Mesenchymal stem cell (in vitro differentiated cells and primary cell): Measurements from ENCODE around the gene BCDIN3D.

Experiments used
- DNase-seq: peaks from one replicate; pipeline ENCODE4 v3.0.0-alpha.2; 2013
- H2AFZ ChIP-seq: one replicate; pipeline ENCODE4 v1.6.1; 2013; ENCODE audit warnings: low read depth, mild to moderate bottlenecking, control low read depth, inconsistent platforms, low read length, moderate library complexity
- H2AK5ac ChIP-seq: 2 replicates; pipeline ENCODE4 v1.6.1; 2013; ENCODE audit warnings: low read length, moderate library complexity, mild to moderate bottlenecking, inconsistent platforms; ENCODE audit not compliant: severe bottlenecking
- H2BK120ac ChIP-seq: one replicate; pipeline ENCODE4 v1.6.1; 2013; ENCODE audit warnings: low read depth, mild to moderate bottlenecking, inconsistent platforms, low read length, moderate library complexity
- H2BK12ac ChIP-seq, 2 experiments: one replicate each; pipeline ENCODE4 v1.6.1; 2013; ENCODE audit warnings: inconsistent platforms in 2 of 2, low read length in 2 of 2, mild to moderate bottlenecking in 2 of 2, moderate library complexity in 2 of 2, control low read depth in 1 of 2
- H2BK15ac ChIP-seq: one replicate; pipeline ENCODE4 v1.6.1; 2013; ENCODE audit warnings: mild to moderate bottlenecking, low read depth, inconsistent platforms; ENCODE audit not compliant: poor library complexity, severe bottlenecking
- H2BK5ac ChIP-seq: 2 replicates; pipeline ENCODE4 v1.6.1; 2013; ENCODE audit warnings: low read depth, mild to moderate bottlenecking, low read length, control low read depth, inconsistent platforms; ENCODE audit not compliant: poor library complexity, severe bottlenecking
- H3K14ac ChIP-seq, 2 experiments: one replicate each; pipeline ENCODE4 v1.6.1; 2013; ENCODE audit warnings: inconsistent platforms in 2 of 2, low read length in 2 of 2, control low read depth in 1 of 2, mild to moderate bottlenecking in 1 of 2, moderate library complexity in 1 of 2
- H3K18ac ChIP-seq, 2 experiments: one replicate each; pipeline ENCODE4 v1.6.1; 2013; ENCODE audit warnings: inconsistent platforms in 2 of 2, low read length in 2 of 2, control low read depth in 1 of 2, low read depth in 1 of 2, mild to moderate bottlenecking in 1 of 2
- H3K23ac ChIP-seq, 2 experiments: one replicate each; pipeline ENCODE4 v1.6.1; 2013; ENCODE audit warnings: inconsistent platforms in 2 of 2, low read length in 2 of 2, mild to moderate bottlenecking in 2 of 2, moderate library complexity in 2 of 2, control low read depth in 1 of 2
- H3K27ac ChIP-seq: 2 replicates; pipeline ENCODE4 v1.5.1; 2013; ENCODE audit warnings: mild to moderate bottlenecking, moderate library complexity, low read length, control low read depth, inconsistent platforms; ENCODE audit not compliant: poor library complexity, severe bottlenecking
- H3K27me3 ChIP-seq, 2 experiments: 2 replicates each; pipeline versions ENCODE4 v1.6.1 to v1.7.0; 2013; ENCODE audit warnings: low read length in 2 of 2, mild to moderate bottlenecking in 2 of 2, moderate library complexity in 2 of 2, control low read depth in 1 of 2, inconsistent platforms in 1 of 2; ENCODE audit not compliant: control insufficient read depth in 1 of 2, insufficient read depth in 1 of 2
- H3K36me3 ChIP-seq, 2 experiments: 2 replicates each; pipeline versions ENCODE4 v1.6.1 to v1.7.0; 2013; ENCODE audit warnings: low read length in 2 of 2, control low read depth in 1 of 2, inconsistent platforms in 1 of 2, low read depth in 1 of 2, mild to moderate bottlenecking in 1 of 2; ENCODE audit not compliant: insufficient read depth in 2 of 2, control insufficient read depth in 1 of 2
- H3K4ac ChIP-seq, 2 experiments: one replicate each; pipeline ENCODE4 v1.6.1; 2013; ENCODE audit warnings: inconsistent platforms in 2 of 2, low read length in 2 of 2, mild to moderate bottlenecking in 2 of 2, moderate library complexity in 2 of 2, control low read depth in 1 of 2, low read depth in 1 of 2
- H3K4me1 ChIP-seq: 2 replicates; pipeline ENCODE4 v1.6.1; 2013; ENCODE audit warnings: low read depth, low read length, control low read depth; ENCODE audit not compliant: control insufficient read depth, insufficient read depth
- H3K4me2 ChIP-seq: 2 replicates; pipeline ENCODE4 v1.6.1; 2013; ENCODE audit warnings: low read length, mild to moderate bottlenecking, inconsistent platforms; ENCODE audit not compliant: poor library complexity, severe bottlenecking
- H3K4me3 ChIP-seq, 2 experiments: 2 replicates each; pipeline versions ENCODE4 v1.5.1 to v1.7.0; 2013; ENCODE audit warnings: low read length in 2 of 2, mild to moderate bottlenecking in 2 of 2, control low read depth in 1 of 2, low read depth in 1 of 2; ENCODE audit not compliant: insufficient read depth in 1 of 2
- H3K79me1 ChIP-seq: replicated peaks from 2 replicates; pipeline ENCODE4 v1.6.1; 2013; ENCODE audit warnings: mild to moderate bottlenecking, control low read depth, low read length, inconsistent platforms; ENCODE audit not compliant: poor library complexity, severe bottlenecking
- H3K9ac ChIP-seq: 2 replicates; pipeline ENCODE4 v1.7.0; 2013; ENCODE audit warnings: mild to moderate bottlenecking, low read length, moderate library complexity
- H3K9me3 ChIP-seq: 2 replicates; pipeline ENCODE4 v1.7.0; 2013; ENCODE audit warnings: mild to moderate bottlenecking, low read length; ENCODE audit not compliant: control insufficient read depth
- H4K8ac ChIP-seq: one replicate; pipeline ENCODE4 v1.6.1; 2013; ENCODE audit warnings: inconsistent platforms, mild to moderate bottlenecking, low read length, moderate library complexity
- H4K91ac ChIP-seq: one replicate; pipeline ENCODE4 v1.6.1; 2013; ENCODE audit warnings: mild to moderate bottlenecking, low read length, inconsistent platforms
- WGBS: methylation state at CpG from one replicate; pipeline ENCODE4 v1.1.7; 2013; ENCODE audit warnings: mixed read lengths; 5-methylcytosine and 5-hydroxymethylcytosine counted together

Gene BCDIN3D

GRCh38 chr12:49887536-49888401 is 44.9 kb upstream of the BCDIN3D start:
- Histone ChIP-seq H2AK5ac (no peak overlapping the region), H2AFZ (no peak overlapping the region), H3K9me3 (no peaks in the 10 kb centered on the region), H3K14ac (no peak overlapping the region), H3K79me1 (no peaks in the 10 kb centered on the region), H2BK5ac (no peak overlapping the region), H2BK120ac (no peak overlapping the region), H3K9ac (no peak overlapping the region), H2BK15ac (no peak overlapping the region), H4K91ac (no peak overlapping the region), H3K36me3 (peaks cover 0 to 7% of the 10 kb centered on the region in 2 experiments), H3K4ac (no peak overlapping the region), H3K27ac (no peak overlapping the region), H3K23ac (no peak overlapping the region), H3K18ac (no peak overlapping the region), H3K4me2 (no peak overlapping the region), H4K8ac (no peak overlapping the region), H3K4me3 (no peak overlapping the region), H3K27me3 (peaks cover 8 to 93% of the 10 kb centered on the region in 2 experiments), H3K4me1 (peaks cover 4% of the 10 kb centered on the region), H2BK12ac (peak overlapping the region in 1 of 2 experiments; percentile 25)
- WGBS, result 74% methylated on average over 15 of the region's 15 CpGs
- no peak for DNase-seq

- Histone ChIP-seq H2BK15ac (no peak overlapping the region), H3K14ac (no peak overlapping the region), H4K91ac (no peak overlapping the region), H2AK5ac (no peak overlapping the region), H3K4me1 (peaks cover 4% of the 10 kb centered on the region), H3K4me2 (no peak overlapping the region), H2BK12ac (no peak overlapping the region), H3K4ac (no peak overlapping the region), H3K18ac (no peak overlapping the region), H3K27ac (no peak overlapping the region), H3K4me3 (no peak overlapping the region), H2AFZ (no peak overlapping the region), H3K79me1 (no peaks in the 10 kb centered on the region), H3K36me3 (peaks cover 0 to 7% of the 10 kb centered on the region in 2 experiments), H3K9ac (no peak overlapping the region), H2BK120ac (no peak overlapping the region), H2BK5ac (no peak overlapping the region), H4K8ac (no peak overlapping the region), H3K23ac (no peak overlapping the region), H3K9me3 (no peaks in the 10 kb centered on the region), H3K27me3 (peaks cover 8 to 93% of the 10 kb centered on the region in 2 experiments)
- 91% methylated on average over 5 of the region's 9 CpGs for WGBS
- no peak for DNase-seq
These were observed 44.2 kb upstream of the BCDIN3D start for GRCh38 chr12:49887091-49887490.

DNA sequence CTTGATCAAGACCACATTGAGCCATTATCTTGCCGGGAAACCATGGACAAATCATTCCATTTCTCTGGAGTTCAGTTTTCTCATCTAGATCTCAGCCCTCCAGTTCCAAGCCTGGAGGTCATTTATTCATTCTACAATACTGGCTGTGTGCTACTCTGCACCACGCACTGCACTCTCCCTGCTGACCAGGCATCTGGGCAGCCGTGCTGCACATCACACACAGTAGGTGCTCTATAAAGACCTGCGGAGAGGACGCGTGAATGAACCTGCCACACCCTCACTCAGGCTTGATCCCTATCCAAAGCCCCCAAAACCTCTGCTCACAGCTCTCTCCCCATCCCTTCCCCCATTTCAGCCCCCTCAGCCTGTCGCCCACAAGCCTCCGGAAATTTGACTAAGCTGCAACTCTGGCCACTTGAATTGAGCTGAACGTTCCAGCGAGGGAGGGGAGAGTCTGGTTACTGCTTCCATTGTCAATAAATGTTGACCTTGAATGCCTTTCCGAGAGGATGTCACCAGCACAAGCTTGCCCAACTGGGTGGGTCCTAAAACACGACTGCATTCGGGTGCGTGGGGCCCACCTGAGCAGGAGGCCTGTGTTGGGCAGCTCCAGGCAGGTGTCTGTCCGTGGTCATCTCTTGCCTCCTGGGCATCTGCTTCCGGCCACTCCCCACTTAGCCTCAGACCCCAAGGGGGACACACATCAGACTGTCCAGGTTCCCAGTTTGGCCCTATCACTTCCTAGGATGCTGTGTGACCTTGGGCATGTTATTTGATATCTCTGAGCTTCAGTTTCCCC is 43.0 kb upstream of the BCDIN3D start:
- H3K23ac ChIP-seq, result no peak overlapping the region
- no peak overlapping the region for H2BK120ac ChIP-seq
- no peak overlapping the region for H2AK5ac ChIP-seq
- 85% methylated on average over 15 of the region's 16 CpGs for WGBS
- DNase-seq, result no peak
- H3K36me3 ChIP-seq, result peaks cover 0 to 7% of the 10 kb centered on the region in 2 experiments
- H3K27ac ChIP-seq, result no peak overlapping the region
- H3K4me3 ChIP-seq, result no peak overlapping the region
- no peak overlapping the region for H3K4me2 ChIP-seq
- H3K9me3 ChIP-seq, result no peaks in the 10 kb centered on the region
- no peak overlapping the region for H3K14ac ChIP-seq
- H3K79me1 ChIP-seq, result no peaks in the 10 kb centered on the region
- H3K9ac ChIP-seq, result no peak overlapping the region
- no peak overlapping the region for H3K4ac ChIP-seq
- no peak overlapping the region for H2BK12ac ChIP-seq
- H2BK15ac ChIP-seq, result no peak overlapping the region
- no peak overlapping the region for H2AFZ ChIP-seq
- H3K4me1 ChIP-seq, result peaks cover 4% of the 10 kb centered on the region
- H4K8ac ChIP-seq, result no peak overlapping the region
- no peak overlapping the region for H4K91ac ChIP-seq
- peaks cover 8 to 84% of the 10 kb centered on the region in 2 experiments for H3K27me3 ChIP-seq
- H3K18ac ChIP-seq, result no peak overlapping the region
- H2BK5ac ChIP-seq, result no peak overlapping the region

- no peak overlapping the region for H3K23ac ChIP-seq
- peaks cover 8 to 77% of the 10 kb centered on the region in 2 experiments for H3K27me3 ChIP-seq
- peaks cover 0 to 11% of the 10 kb centered on the region in 2 experiments for H3K36me3 ChIP-seq
- H4K8ac ChIP-seq, result no peak overlapping the region
- WGBS, result 51% methylated on average over 5 of the region's 6 CpGs
- H3K4me3 ChIP-seq, result no peak overlapping the region
- H3K14ac ChIP-seq, result no peak overlapping the region
- H2BK120ac ChIP-seq, result no peak overlapping the region
- H3K4ac ChIP-seq, result no peak overlapping the region
- no peaks in the 10 kb centered on the region for H3K79me1 ChIP-seq
- no peak overlapping the region for H3K4me2 ChIP-seq
- no peak overlapping the region for H2BK15ac ChIP-seq
- H2AK5ac ChIP-seq, result no peak overlapping the region
- H2BK5ac ChIP-seq, result no peak overlapping the region
- H3K18ac ChIP-seq, result no peak overlapping the region
- H2BK12ac ChIP-seq, result no peak overlapping the region
- no peak overlapping the region for H2AFZ ChIP-seq
- no peak overlapping the region for H4K91ac ChIP-seq
- H3K9me3 ChIP-seq, result no peaks in the 10 kb centered on the region
- no peak overlapping the region for H3K27ac ChIP-seq
- no peak for DNase-seq
- H3K9ac ChIP-seq, result no peak overlapping the region
- peaks cover 4% of the 10 kb centered on the region for H3K4me1 ChIP-seq
These were observed 42.2 kb upstream of the BCDIN3D start for GRCh38 chr12:49885118-49885517.
